H9 (cell line): ENCODE data around the gene DYTN. TPM values are rescaled to one million over a fixed set of nuclear protein-coding genes. Genes with fewer than 3 reads are reported as not detected.

Experiments
- DNase-seq: peaks from one replicate; pipeline ENCODE4 v3.0.0-alpha.2; 2017
- H2AFZ ChIP-seq: one replicate; pipeline ENCODE4 v1.6.1; 2013; ENCODE audit warnings: mild to moderate bottlenecking, low read length, control low read depth, moderate library complexity
- H2AK5ac ChIP-seq: 2 replicates; pipeline ENCODE4 v1.6.1; 2013; ENCODE audit warnings: low read length, control low read depth, mixed read lengths; ENCODE audit not compliant: insufficient read length
- H2BK120ac ChIP-seq: one replicate; pipeline ENCODE4 v1.6.1; 2013; ENCODE audit warnings: low read depth, mild to moderate bottlenecking, low read length, control low read depth, inconsistent platforms; ENCODE audit not compliant: poor library complexity, severe bottlenecking
- H2BK12ac ChIP-seq: 2 replicates; pipeline ENCODE4 v1.6.1; 2013; ENCODE audit warnings: low read length, control low read depth, mixed read lengths, low read depth; ENCODE audit not compliant: insufficient read length
- H2BK15ac ChIP-seq: 2 replicates; pipeline ENCODE4 v1.6.1; 2013; ENCODE audit warnings: low read depth, low read length, control low read depth
- H2BK20ac ChIP-seq: one replicate; pipeline ENCODE4 v1.6.1; 2013; ENCODE audit warnings: low read depth, mild to moderate bottlenecking, low read length, control low read depth, inconsistent platforms; ENCODE audit not compliant: poor library complexity, severe bottlenecking
- H2BK5ac ChIP-seq: 2 replicates; pipeline ENCODE4 v1.6.1; 2013; ENCODE audit warnings: low read length, control low read depth, mixed read lengths; ENCODE audit not compliant: insufficient read length
- H3K14ac ChIP-seq: 2 replicates; pipeline ENCODE4 v1.6.1; 2013; ENCODE audit warnings: low read length, control low read depth; ENCODE audit not compliant: insufficient read depth
- H3K18ac ChIP-seq: 2 replicates; pipeline ENCODE4 v1.6.1; 2013; ENCODE audit warnings: low read depth, mild to moderate bottlenecking, mixed read lengths, low read length, control low read depth; ENCODE audit not compliant: insufficient read length
- H3K23ac ChIP-seq: 2 replicates; pipeline ENCODE4 v1.6.1; 2013; ENCODE audit warnings: low read length, control low read depth, mixed read lengths, low read depth; ENCODE audit not compliant: insufficient read length
- H3K23me2 ChIP-seq: 2 replicates; pipeline ENCODE4 v1.6.1; 2013; ENCODE audit warnings: low read depth, mild to moderate bottlenecking, mixed read lengths, low read length, control low read depth; ENCODE audit not compliant: insufficient read length, poor library complexity, severe bottlenecking
- H3K27ac ChIP-seq: 2 replicates; pipeline ENCODE4 v1.5.1; 2013; ENCODE audit warnings: low read length, control low read depth, mixed read lengths, low read depth; ENCODE audit not compliant: insufficient read length
- H3K27me3 ChIP-seq: 2 replicates; pipeline ENCODE4 v1.6.1; 2013; ENCODE audit warnings: low read length, control low read depth, inconsistent platforms; ENCODE audit not compliant: insufficient read depth
- H3K4ac ChIP-seq: 2 replicates; pipeline ENCODE4 v1.6.1; 2013; ENCODE audit warnings: low read depth, mild to moderate bottlenecking, control low read depth, inconsistent platforms, low read length, moderate library complexity
- H3K4me1 ChIP-seq: 2 replicates; pipeline ENCODE4 v1.6.1; 2013; ENCODE audit warnings: low read length, control low read depth, inconsistent platforms; ENCODE audit not compliant: insufficient read depth
- H3K4me2 ChIP-seq: 2 replicates; pipeline ENCODE4 v1.6.1; 2013; ENCODE audit warnings: low read length, control low read depth, mixed read lengths; ENCODE audit not compliant: insufficient read length, insufficient read depth
- H3K56ac ChIP-seq: 2 replicates; pipeline ENCODE4 v1.6.1; 2013; ENCODE audit warnings: low read depth, mild to moderate bottlenecking, mixed read lengths, low read length, control low read depth; ENCODE audit not compliant: insufficient read length
- H3K79me1 ChIP-seq: 2 replicates; pipeline ENCODE4 v1.6.1; 2013; ENCODE audit warnings: low read depth, mild to moderate bottlenecking, moderate library complexity, low read length, control low read depth, inconsistent platforms; ENCODE audit not compliant: insufficient read depth, poor library complexity, severe bottlenecking
- H3K79me2 ChIP-seq: 2 replicates; pipeline ENCODE4 v1.6.1; 2013; ENCODE audit warnings: low read length, control low read depth, inconsistent platforms; ENCODE audit not compliant: insufficient read depth
- H3K9ac ChIP-seq: 2 replicates; pipeline ENCODE4 v1.6.1; 2013; ENCODE audit warnings: low read length, control low read depth, mixed read lengths; ENCODE audit not compliant: insufficient read length; ENCODE audit errors: extremely low read depth
- H3K9me3 ChIP-seq: one replicate; pipeline ENCODE4 v1.6.1; 2013; ENCODE audit warnings: low read depth, low read length, inconsistent platforms; ENCODE audit not compliant: control insufficient read depth
- H3T11ph ChIP-seq: one replicate; pipeline ENCODE4 v1.6.1; 2013; ENCODE audit warnings: mild to moderate bottlenecking, low read length, control low read depth, inconsistent platforms
- H4K20me1 ChIP-seq: one replicate; pipeline ENCODE4 v1.6.1; 2013; ENCODE audit not compliant: control insufficient read depth, insufficient read length, insufficient read depth
- H4K5ac ChIP-seq: 2 replicates; pipeline ENCODE4 v1.6.1; 2013; ENCODE audit warnings: low read depth, mild to moderate bottlenecking, mixed read lengths, low read length, control low read depth; ENCODE audit not compliant: insufficient read length
- H4K8ac ChIP-seq: replicated peaks from 2 replicates; pipeline ENCODE4 v1.6.1; 2013; ENCODE audit warnings: low read length, control low read depth, mixed read lengths, low read depth; ENCODE audit not compliant: insufficient read length
- H4K91ac ChIP-seq: 2 replicates; pipeline ENCODE4 v1.6.1; 2013; ENCODE audit warnings: low read depth, mild to moderate bottlenecking, moderate library complexity, mixed read lengths, low read length, control low read depth; ENCODE audit not compliant: insufficient read length
- H3K27ac Mint-ChIP-seq, 3 experiments: 2 replicates in 2 of 3; 3 replicates in 1 of 3; pipeline ENCODE4 v1.8.0; 2020 to 2021; ENCODE audit warnings: mixed read lengths in 3 of 3, mild to moderate bottlenecking in 1 of 3, moderate library complexity in 1 of 3
- H3K27me3 Mint-ChIP-seq: 2 replicates; pipeline ENCODE4 v1.8.0; 2021; ENCODE audit warnings: low read depth, mild to moderate bottlenecking, moderate library complexity, mixed read lengths
- H3K36me3 Mint-ChIP-seq, 3 experiments: 2 replicates in 2 of 3; 3 replicates in 1 of 3; pipeline ENCODE4 v1.8.0; 2020 to 2021; ENCODE audit warnings: low read depth in 3 of 3, mixed read lengths in 3 of 3; ENCODE audit not compliant: insufficient read depth in 1 of 3
- H3K4me1 Mint-ChIP-seq, 2 experiments: 2 replicates each; pipeline ENCODE4 v1.8.0; 2020; ENCODE audit warnings: mixed read lengths in 2 of 2
- H3K4me3 Mint-ChIP-seq, 2 experiments: 2 replicates in 1 of 2; 3 replicates in 1 of 2; pipeline ENCODE4 v1.8.0; 2020 to 2021; ENCODE audit warnings: mild to moderate bottlenecking in 2 of 2, mixed read lengths in 2 of 2, moderate library complexity in 1 of 2
- H3K9me3 Mint-ChIP-seq, 2 experiments: 2 replicates in 1 of 2; 3 replicates in 1 of 2; pipeline ENCODE4 v1.8.0; 2020; ENCODE audit warnings: mild to moderate bottlenecking in 2 of 2, mixed read lengths in 2 of 2, moderate library complexity in 1 of 2
- WGBS: extraction: QIAGEN DNeasy Blood & Tissue Kit; methylation state at CpG from one replicate; pipeline ENCODE4 v1.1.7; 2013; ENCODE audit warnings: missing lambda C conversion rate, low lambda C conversion rate, mixed read lengths; ENCODE audit not compliant: insufficient read length; ENCODE audit errors: extremely low coverage; 5-methylcytosine and 5-hydroxymethylcytosine counted together
- total RNA-seq: library from RNA; stranded (reverse); gene quantifications from 2 replicates; pipeline ENCODE4 v1.2.1, GENCODE V29; 2021
- TF ChIP-seq, protein P1 (sequence below): fragments of 200-600 bp; sonication (generic); conservative IDR thresholded peaks from 3 replicates; pipeline ENCODE4 v1.8.0; 2021; ENCODE audit warnings: antibody characterized with exemption, mild to moderate bottlenecking

Gene DYTN
- total RNA-seq, 1 experiment from 2014 or later = not detected

DNA sequence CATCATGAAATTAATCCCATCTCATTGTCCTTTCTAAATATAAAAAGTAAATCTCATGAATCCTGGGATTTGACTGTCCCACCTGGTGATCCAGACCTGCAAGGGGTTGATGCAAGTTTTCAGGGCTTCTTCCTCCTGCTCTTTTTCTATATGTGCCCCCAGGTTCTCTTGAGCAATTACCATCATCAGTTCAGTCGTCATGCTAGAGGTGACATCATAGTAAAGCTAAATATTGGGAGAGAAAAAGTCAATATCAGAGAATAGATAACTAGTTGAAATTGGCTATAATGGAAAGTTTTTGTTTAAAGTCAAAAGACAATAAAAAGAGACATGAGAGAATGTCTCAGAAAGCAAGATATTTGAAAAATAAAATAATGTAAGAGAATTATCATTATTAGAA is 38.6 kb upstream of the DYTN start:
- Histone ChIP-seq H3T11ph (no peak overlapping the region), H2BK120ac (no peak overlapping the region), H2BK12ac (no peak overlapping the region), H2AFZ (no peak overlapping the region), H3K14ac (no peak overlapping the region), H3K27me3 (no peaks in the 10 kb centered on the region), H3K27ac (no peak overlapping the region), H3K9ac (no peak overlapping the region), H3K18ac (no peak overlapping the region), H3K56ac (no peak overlapping the region), H4K20me1 (no peaks in the 10 kb centered on the region), H2BK5ac (no peak overlapping the region), H2BK15ac (no peak overlapping the region), H2BK20ac (no peak overlapping the region), H4K91ac (no peak overlapping the region), H3K79me1 (no peaks in the 10 kb centered on the region), H3K9me3 (no peaks in the 10 kb centered on the region), H3K23me2 (no peaks in the 10 kb centered on the region), H3K4me2 (no peak overlapping the region), H3K79me2 (no peaks in the 10 kb centered on the region), H3K23ac (no peak overlapping the region), H2AK5ac (no peak overlapping the region), H4K8ac (no peak overlapping the region), H3K4me1 (no peaks in the 10 kb centered on the region), H4K5ac (no peak overlapping the region), H3K4ac (no peak overlapping the region)
- Mint-ChIP-seq H3K36me3 (no peaks in the 10 kb centered on the region), H3K27ac (no peak overlapping the region), H3K27me3 (peaks cover 20% of the 10 kb centered on the region), H3K4me3 (no peak overlapping the region), H3K4me1 (no peaks in the 10 kb centered on the region), H3K9me3 (no peaks in the 10 kb centered on the region)
- DNase-seq = no peak
- TF ChIP-seq, protein P1, sequence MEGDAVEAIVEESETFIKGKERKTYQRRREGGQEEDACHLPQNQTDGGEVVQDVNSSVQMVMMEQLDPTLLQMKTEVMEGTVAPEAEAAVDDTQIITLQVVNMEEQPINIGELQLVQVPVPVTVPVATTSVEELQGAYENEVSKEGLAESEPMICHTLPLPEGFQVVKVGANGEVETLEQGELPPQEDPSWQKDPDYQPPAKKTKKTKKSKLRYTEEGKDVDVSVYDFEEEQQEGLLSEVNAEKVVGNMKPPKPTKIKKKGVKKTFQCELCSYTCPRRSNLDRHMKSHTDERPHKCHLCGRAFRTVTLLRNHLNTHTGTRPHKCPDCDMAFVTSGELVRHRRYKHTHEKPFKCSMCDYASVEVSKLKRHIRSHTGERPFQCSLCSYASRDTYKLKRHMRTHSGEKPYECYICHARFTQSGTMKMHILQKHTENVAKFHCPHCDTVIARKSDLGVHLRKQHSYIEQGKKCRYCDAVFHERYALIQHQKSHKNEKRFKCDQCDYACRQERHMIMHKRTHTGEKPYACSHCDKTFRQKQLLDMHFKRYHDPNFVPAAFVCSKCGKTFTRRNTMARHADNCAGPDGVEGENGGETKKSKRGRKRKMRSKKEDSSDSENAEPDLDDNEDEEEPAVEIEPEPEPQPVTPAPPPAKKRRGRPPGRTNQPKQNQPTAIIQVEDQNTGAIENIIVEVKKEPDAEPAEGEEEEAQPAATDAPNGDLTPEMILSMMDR = no peak
- WGBS = no CpG with 5 or more reads among the region's 1 CpG
